Esophagus muscularis mucosa (tissue), 3 donors: Measurements from ENCODE around the gene AGAP3.

ENCODE experiments used
- CTCF ChIP-seq, 3 experiments: fragments of 200-600 bp in 2 of 3; fragments of 450-650 bp in 1 of 3; sonication (generic) in 2 of 3; IDR thresholded peaks; one replicate each; pipeline ENCODE4 v1.5.1; 2017 to 2019; ENCODE audit warnings: antibody characterized with exemption in 3 of 3, mild to moderate bottlenecking in 2 of 3, moderate library complexity in 1 of 3
- POLR2AphosphoS5 ChIP-seq, 2 donors: sonication (generic); formaldehyde crosslinking; IDR thresholded peaks; one replicate each; pipeline ENCODE4 v1.6.1; 2017; ENCODE audit warnings: antibody characterized with exemption in 2 of 2

GRCh38 chr7:151063212-151063561 lies 23.1 kb upstream of the AGAP3 start:
- TF ChIP-seq CTCF (IDR thresholded peaks at IDR 0.05) (no peak), POLR2AphosphoS5 (IDR thresholded peaks at IDR 0.05) (peak in 1 of 2 donors; percentile 65)
